Effector memory CD4-positive, alpha-beta T cell (primary cell): ENCODE data around the gene RAB43.
"Not testable (repeated sequence)": the region's sequence is repeated elsewhere in the genome, so short reads cannot be mapped to it uniquely, and the experiment has no call there.

Experiments used
- DNase-seq, 3 donors: peaks; one replicate each; pipeline ENCODE4 v3.0.0-alpha.2; 2020
- H3K27ac ChIP-seq: 2 replicates; pipeline ENCODE4 v1.7.0; 2013; ENCODE audit warnings: mild to moderate bottlenecking, low read length, moderate library complexity; ENCODE audit not compliant: insufficient read depth, poor library complexity, severe bottlenecking
- H3K27me3 ChIP-seq: replicated peaks from 2 replicates; pipeline ENCODE4 v1.7.0; 2013; ENCODE audit warnings: mild to moderate bottlenecking, low read length; ENCODE audit not compliant: insufficient read depth, control insufficient read depth, poor library complexity, severe bottlenecking
- H3K36me3 ChIP-seq: 2 replicates; pipeline ENCODE4 v1.7.0; 2013; ENCODE audit warnings: mild to moderate bottlenecking, low read length, moderate library complexity; ENCODE audit not compliant: control insufficient read depth, insufficient read depth
- H3K4me1 ChIP-seq: 2 replicates; pipeline ENCODE4 v1.7.0; 2013; ENCODE audit warnings: low read length, mild to moderate bottlenecking; ENCODE audit not compliant: control insufficient read depth, insufficient read depth, poor library complexity, severe bottlenecking
- H3K4me3 ChIP-seq: 2 replicates; pipeline ENCODE4 v1.7.0; 2013; ENCODE audit warnings: low read length, low read depth, mild to moderate bottlenecking; ENCODE audit not compliant: insufficient read depth, poor library complexity, severe bottlenecking
- H3K9me3 ChIP-seq: 2 replicates; pipeline ENCODE4 v1.7.0; 2013; ENCODE audit warnings: mild to moderate bottlenecking, low read length, moderate library complexity; ENCODE audit not compliant: control insufficient read depth

Gene RAB43

GRCh38 chr3:129121016-129121791 lies 400 bp downstream of the RAB43 start:
- peak overlapping the region; percentile 89 for H3K27ac ChIP-seq
- H3K4me1 ChIP-seq, result peaks cover 35% of the 10 kb centered on the region
- no peaks in the 10 kb centered on the region for H3K9me3 ChIP-seq
- no peaks in the 10 kb centered on the region for H3K36me3 ChIP-seq
- peak overlapping the region; percentile 76 for H3K4me3 ChIP-seq
- DNase-seq, result no peak
- no peaks in the 10 kb centered on the region for H3K27me3 ChIP-seq

GRCh38 chr3:129120254-129121004 lies 1.2 kb downstream of the RAB43 start:
- peak; percentile 79 to 87 (median 83) for DNase-seq
- Histone ChIP-seq H3K4me3 (peak overlapping the region; percentile 76), H3K27ac (peak overlapping the region; percentile 89), H3K9me3 (no peaks in the 10 kb centered on the region), H3K27me3 (no peaks in the 10 kb centered on the region), H3K4me1 (peaks cover 35% of the 10 kb centered on the region), H3K36me3 (no peaks in the 10 kb centered on the region)

GRCh38 chr3:129119365-129120100 lies 2.1 kb downstream of the RAB43 start:
- H3K27ac ChIP-seq, result peak overlapping the region; percentile 89
- H3K36me3 ChIP-seq, result no peaks in the 10 kb centered on the region
- H3K9me3 ChIP-seq, result no peaks in the 10 kb centered on the region
- H3K27me3 ChIP-seq, result no peaks in the 10 kb centered on the region
- peaks cover 37% of the 10 kb centered on the region for H3K4me1 ChIP-seq
- peak overlapping the region; percentile 76 for H3K4me3 ChIP-seq
- DNase-seq, result no peak

GRCh38 chr3:129118745-129119144 lies 2.9 kb downstream of the RAB43 start:
- DNase-seq, result peak; percentile 30 to 43 (median 43)
- Histone ChIP-seq H3K36me3 (no peaks in the 10 kb centered on the region), H3K4me3 (peak overlapping the region; percentile 76), H3K9me3 (no peaks in the 10 kb centered on the region), H3K27ac (peak overlapping the region; percentile 89), H3K4me1 (peaks cover 42% of the 10 kb centered on the region), H3K27me3 (no peaks in the 10 kb centered on the region)

- H3K4me1 ChIP-seq, result peaks cover 33% of the 10 kb centered on the region
- H3K27me3 ChIP-seq, result no peaks in the 10 kb centered on the region
- DNase-seq, result no peak
- H3K9me3 ChIP-seq, result no peaks in the 10 kb centered on the region
- no peaks in the 10 kb centered on the region for H3K36me3 ChIP-seq
- H3K27ac ChIP-seq, result peak overlapping the region; percentile 89
- no peak overlapping the region for H3K4me3 ChIP-seq
Measured at GRCh38 chr3:129117134-129117533, 4.5 kb downstream of the RAB43 start.

- H3K9me3 ChIP-seq, result no peaks in the 10 kb centered on the region
- peak overlapping the region; percentile 89 for H3K27ac ChIP-seq
- no peaks in the 10 kb centered on the region for H3K27me3 ChIP-seq
- peaks cover 32% of the 10 kb centered on the region for H3K4me1 ChIP-seq
- DNase-seq, result no peak
- peak overlapping the region; percentile 22 for H3K4me3 ChIP-seq
- H3K36me3 ChIP-seq, result no peaks in the 10 kb centered on the region
Measured at GRCh38 chr3:129116482-129116946, 5.1 kb downstream of the RAB43 start.

GRCh38 chr3:129114455-129114854 lies 7.1 kb downstream of the RAB43 start:
- no peak for DNase-seq
- H3K27ac ChIP-seq, result no peak overlapping the region
- peaks cover 32% of the 10 kb centered on the region for H3K4me1 ChIP-seq
- no peaks in the 10 kb centered on the region for H3K9me3 ChIP-seq
- H3K27me3 ChIP-seq, result no peaks in the 10 kb centered on the region
- no peak overlapping the region for H3K4me3 ChIP-seq
- no peaks in the 10 kb centered on the region for H3K36me3 ChIP-seq

- H3K4me3 ChIP-seq, result no peak overlapping the region
- no peaks in the 10 kb centered on the region for H3K27me3 ChIP-seq
- DNase-seq, result no peak
- no peak overlapping the region for H3K27ac ChIP-seq
- peaks cover 24% of the 10 kb centered on the region for H3K4me1 ChIP-seq
- peaks cover 14% of the 10 kb centered on the region for H3K36me3 ChIP-seq
- no peaks in the 10 kb centered on the region for H3K9me3 ChIP-seq
Measured at GRCh38 chr3:129112308-129113052, 9.1 kb downstream of the RAB43 start.

- peaks cover 26% of the 10 kb centered on the region for H3K36me3 ChIP-seq
- not testable (repeated sequence) for H3K4me3 ChIP-seq, H3K27me3 ChIP-seq, DNase-seq, H3K27ac ChIP-seq, H3K9me3 ChIP-seq
- H3K4me1 ChIP-seq, result peaks cover 18% of the 10 kb centered on the region
Measured at GRCh38 chr3:129111076-129111780, 10.4 kb downstream of the RAB43 start.
